Measurements from ENCODE around the gene ACOT11. TPM values are rescaled to one million over a fixed set of nuclear protein-coding genes. Genes with fewer than 3 reads are reported as not detected.

ACOT11 gene
- total RNA-seq, 4 donors from 2014 or later: 27.1 to 93.0 (median 70.5) TPM

DNA sequence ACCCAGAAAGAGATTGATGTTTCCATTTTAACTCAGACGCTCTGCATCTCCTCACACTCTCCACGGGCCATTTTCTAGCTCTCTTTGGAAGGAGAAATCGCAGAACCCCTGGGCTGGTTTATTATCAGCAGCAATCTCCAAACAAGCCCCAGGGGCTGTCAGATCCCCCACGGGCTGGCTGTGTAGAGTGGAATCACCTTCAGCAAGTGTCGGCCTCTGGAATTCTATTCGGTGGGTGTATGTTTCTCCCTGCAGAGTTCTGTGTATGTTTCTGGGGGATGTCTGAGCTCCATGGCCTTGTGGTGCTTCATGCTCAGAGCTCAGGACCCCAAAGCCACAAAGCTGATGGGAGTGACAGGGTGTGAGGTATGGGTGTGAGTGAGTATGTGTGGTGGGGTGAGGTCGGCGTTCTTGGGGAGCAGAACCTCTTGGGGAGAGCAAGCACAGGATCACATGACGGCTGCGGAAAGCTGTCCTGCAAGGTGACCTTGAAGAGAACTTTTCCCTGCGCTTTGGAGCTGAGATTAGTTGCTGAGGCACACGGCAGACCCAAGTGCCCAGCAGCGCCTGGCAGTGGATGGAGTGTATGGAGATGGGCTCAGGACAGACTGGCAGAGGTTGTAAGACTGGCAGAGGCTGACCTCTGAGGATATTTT is 489 bp downstream of the ACOT11 start:
- DNase-seq: peak; percentile 58 to 67
- peaks cover 21 to 24% of the 10 kb centered on the region in 2 donors for H3K4me1 ChIP-seq
- no peaks in the 10 kb centered on the region for H3K27me3 ChIP-seq
- TF ChIP-seq, protein P1, sequence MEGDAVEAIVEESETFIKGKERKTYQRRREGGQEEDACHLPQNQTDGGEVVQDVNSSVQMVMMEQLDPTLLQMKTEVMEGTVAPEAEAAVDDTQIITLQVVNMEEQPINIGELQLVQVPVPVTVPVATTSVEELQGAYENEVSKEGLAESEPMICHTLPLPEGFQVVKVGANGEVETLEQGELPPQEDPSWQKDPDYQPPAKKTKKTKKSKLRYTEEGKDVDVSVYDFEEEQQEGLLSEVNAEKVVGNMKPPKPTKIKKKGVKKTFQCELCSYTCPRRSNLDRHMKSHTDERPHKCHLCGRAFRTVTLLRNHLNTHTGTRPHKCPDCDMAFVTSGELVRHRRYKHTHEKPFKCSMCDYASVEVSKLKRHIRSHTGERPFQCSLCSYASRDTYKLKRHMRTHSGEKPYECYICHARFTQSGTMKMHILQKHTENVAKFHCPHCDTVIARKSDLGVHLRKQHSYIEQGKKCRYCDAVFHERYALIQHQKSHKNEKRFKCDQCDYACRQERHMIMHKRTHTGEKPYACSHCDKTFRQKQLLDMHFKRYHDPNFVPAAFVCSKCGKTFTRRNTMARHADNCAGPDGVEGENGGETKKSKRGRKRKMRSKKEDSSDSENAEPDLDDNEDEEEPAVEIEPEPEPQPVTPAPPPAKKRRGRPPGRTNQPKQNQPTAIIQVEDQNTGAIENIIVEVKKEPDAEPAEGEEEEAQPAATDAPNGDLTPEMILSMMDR (IDR thresholded peaks at IDR 0.05): no peak
- TF ChIP-seq POLR2A (IDR thresholded peaks at IDR 0.05): peak in 1 of 2 donors; percentile 24
- H3K36me3 ChIP-seq: no peaks in the 10 kb centered on the region
- H3K9me3 ChIP-seq: no peaks in the 10 kb centered on the region
- intact Hi-C loops (cut with DNase I): no loop called here
- H3K27ac ChIP-seq: peak overlapping the region; percentile 90 to 93 (median 91)
- WGBS, 2 donors: 28 to 34% methylated on average over 13 of the region's 13 CpGs
- peak overlapping the region; percentile 32 to 43 (median 43) for H3K4me3 ChIP-seq (replicated peaks in 1 of 3)

DNA sequence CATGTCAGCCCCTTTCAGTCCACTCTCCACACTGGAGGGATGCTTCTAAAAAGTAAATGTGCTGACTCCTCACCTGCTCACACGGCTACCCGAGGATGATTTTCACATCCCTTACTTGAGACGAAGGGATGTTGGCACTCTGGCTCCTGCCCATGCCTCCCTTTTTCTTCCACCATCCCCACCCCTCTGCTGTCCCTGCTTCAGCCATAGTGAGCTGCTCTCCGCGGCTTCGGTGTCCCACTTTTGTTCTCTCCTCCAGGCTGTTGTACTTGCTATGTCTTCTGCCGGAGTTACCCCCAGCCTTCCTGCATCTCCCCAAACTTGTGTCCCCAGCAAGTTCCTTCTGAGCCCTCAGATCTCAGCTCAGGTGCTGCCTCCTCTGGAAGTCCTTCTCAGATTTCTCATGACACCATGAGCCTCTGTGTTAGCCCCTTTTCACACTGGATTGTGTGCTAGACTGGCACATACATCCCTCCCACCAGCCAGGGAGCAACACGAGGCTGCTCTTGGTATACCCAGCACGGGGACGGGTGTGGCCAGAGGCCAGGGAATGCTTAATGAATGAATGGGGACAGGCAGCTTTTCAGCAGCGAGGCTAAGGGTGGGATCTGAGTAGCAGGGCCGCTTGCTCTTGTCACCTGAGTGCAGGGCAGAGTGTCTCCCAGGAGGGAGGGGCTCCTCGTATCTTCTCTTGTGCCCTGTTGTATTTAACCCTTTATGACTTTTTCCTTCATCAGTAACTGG is 1.3 kb downstream of the ACOT11 start:
- no peaks in the 10 kb centered on the region for H3K9me3 ChIP-seq
- no peaks in the 10 kb centered on the region for H3K27me3 ChIP-seq
- peaks cover 21 to 24% of the 10 kb centered on the region in 2 donors for H3K4me1 ChIP-seq
- peak overlapping the region in 1 of 3 donors; percentile 43 for H3K4me3 ChIP-seq (replicated peaks in 1 of 3)
- no peaks in the 10 kb centered on the region for H3K36me3 ChIP-seq
- no peak for TF ChIP-seq POLR2A (IDR thresholded peaks at IDR 0.05)
- TF ChIP-seq, protein P1 (IDR thresholded peaks at IDR 0.05): no peak
- intact Hi-C loops (cut with DNase I): no loop called here
- 46 to 65% methylated on average over 11 to 13 of the region's 13 CpGs for WGBS, 2 donors
- DNase-seq: peak; percentile 53 to 61
- H3K27ac ChIP-seq: peak overlapping the region; percentile 90 to 93 (median 91)

DNA sequence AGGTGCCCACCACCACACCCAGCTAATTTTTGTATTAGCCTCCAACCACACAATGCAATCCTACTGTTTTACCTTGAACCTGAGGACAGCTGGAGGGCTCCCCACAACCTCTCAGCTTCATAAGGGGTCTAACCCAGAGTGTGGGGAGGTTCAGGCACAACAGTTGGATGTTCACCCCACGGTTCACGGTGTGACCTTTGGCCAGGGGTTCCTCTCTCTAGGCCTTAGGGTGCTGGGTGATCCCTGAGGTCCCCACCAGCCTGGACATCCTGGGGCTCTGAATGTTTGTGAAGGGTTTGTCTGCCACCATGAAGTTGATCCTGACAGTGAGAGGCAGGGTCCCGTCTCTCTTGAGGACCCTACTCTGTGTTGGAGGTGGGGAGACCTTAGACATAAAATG is 3.9 kb downstream of the ACOT11 start:
- TF ChIP-seq, protein P1 (IDR thresholded peaks at IDR 0.05): no peak
- no peak for TF ChIP-seq POLR2A (IDR thresholded peaks at IDR 0.05)
- no peaks in the 10 kb centered on the region for H3K9me3 ChIP-seq
- H3K36me3 ChIP-seq: no peaks in the 10 kb centered on the region
- intact Hi-C loops (cut with DNase I): no loop called here
- no peaks in the 10 kb centered on the region for H3K27me3 ChIP-seq
- H3K4me1 ChIP-seq: peaks cover 21 to 24% of the 10 kb centered on the region in 2 donors
- H3K4me3 ChIP-seq (replicated peaks in 1 of 3): no peak overlapping the region
- WGBS, 2 donors: 98 to 100% methylated on average over 1 to 3 of the region's 3 CpGs
- DNase-seq: no peak
- H3K27ac ChIP-seq: no peak overlapping the region

DNA sequence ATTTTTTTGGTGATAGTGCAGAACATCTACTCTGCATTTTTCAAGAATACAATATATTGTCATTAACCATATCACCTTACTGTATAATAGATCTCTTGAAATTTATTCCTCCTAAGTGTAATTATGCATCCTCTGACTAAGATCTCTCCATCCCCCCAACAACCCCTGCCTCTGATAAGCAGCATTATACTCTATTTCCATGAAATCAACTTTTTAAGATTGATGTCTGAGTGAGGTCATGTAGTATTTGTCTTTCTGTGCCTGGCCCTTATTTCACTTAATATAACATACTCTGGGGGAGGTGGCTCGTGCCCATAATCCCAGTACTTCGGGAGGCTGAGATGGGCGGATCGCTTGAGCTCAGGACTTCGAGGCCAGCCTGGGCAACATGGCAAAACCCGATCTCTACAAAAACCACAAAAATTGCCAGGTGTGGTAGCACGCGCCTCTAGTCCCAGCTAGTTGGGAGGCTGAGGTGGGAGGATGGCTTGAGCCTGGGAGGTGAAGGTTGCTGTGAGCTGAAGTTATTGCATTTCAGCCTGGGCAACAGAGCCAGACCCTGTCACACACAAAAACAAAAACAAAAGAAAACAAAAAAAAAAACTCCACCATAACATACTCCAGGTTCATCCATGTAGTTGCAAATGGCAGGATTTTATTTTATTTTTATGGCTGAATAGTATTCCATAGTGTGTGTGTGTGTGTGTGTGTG is 5.7 kb downstream of the ACOT11 start:
- DNase-seq: no peak
- no peak overlapping the region for H3K27ac ChIP-seq
- no peaks in the 10 kb centered on the region for H3K27me3 ChIP-seq
- H3K9me3 ChIP-seq: no peaks in the 10 kb centered on the region
- H3K4me1 ChIP-seq: peaks cover 17 to 22% of the 10 kb centered on the region in 2 donors
- no peak for TF ChIP-seq POLR2A (IDR thresholded peaks at IDR 0.05)
- TF ChIP-seq, protein P1 (IDR thresholded peaks at IDR 0.05): no peak
- intact Hi-C loops (cut with DNase I): no loop called here
- H3K36me3 ChIP-seq: no peaks in the 10 kb centered on the region
- WGBS, 2 donors: 94 to 95% methylated on average over 8 of the region's 8 CpGs
- no peak overlapping the region for H3K4me3 ChIP-seq (replicated peaks in 1 of 3)

All from thyroid gland (tissue), 4 donors.